NT2/D1 (cell line): Measurements from ENCODE around the gene LCE1F.

ENCODE experiments used
- SUZ12 ChIP-seq: IDR thresholded peaks from 2 replicates; pipeline ENCODE4 v1.6.1; 2011; ENCODE audit not compliant: insufficient read length, insufficient read depth; ENCODE audit errors: extremely low read depth
- YY1 ChIP-seq: IDR thresholded peaks from 2 replicates; pipeline ENCODE4 v1.6.1; 2011; ENCODE audit not compliant: insufficient read length, insufficient read depth
- ZNF274 ChIP-seq: IDR thresholded peaks from 2 replicates; pipeline ENCODE4 v1.6.1; 2011; ENCODE audit warnings: mild to moderate bottlenecking, low read depth, low read length

DNA sequence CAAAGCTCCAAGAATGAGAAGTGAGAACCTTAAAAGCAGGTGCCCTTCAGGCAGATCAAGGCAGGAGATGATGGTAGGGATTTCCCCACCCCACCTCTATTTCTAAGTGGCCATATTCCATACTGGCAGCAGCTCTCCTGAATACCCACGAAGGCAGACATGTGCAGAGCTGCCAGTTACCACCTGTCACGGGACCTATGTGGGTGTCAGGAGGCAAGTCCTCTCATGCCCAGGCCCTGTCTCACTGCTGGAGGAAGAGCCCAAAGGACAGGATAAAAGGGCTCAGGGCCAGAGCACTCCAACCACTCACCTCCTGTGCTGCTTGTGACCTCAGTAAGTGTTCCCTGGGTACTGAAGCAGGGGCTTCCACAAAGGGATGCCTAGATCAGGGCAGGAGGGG is 36.1 kb downstream of the LCE1F start:
- TF ChIP-seq YY1 (no peak), ZNF274 (no peak), SUZ12 (no peak)
